K562 (cell line): ENCODE results near the gene DOCK1. TPM values are rescaled to one million over a fixed set of nuclear protein-coding genes. Genes with fewer than 3 reads are reported as not detected.

ENCODE experiments used
- ATAC-seq: fragments of 200-7000 bp; cut with Tn5 transposase; 3 replicates; pipeline ENCODE4 v1.9.1; 2020; ENCODE audit warnings: moderate library complexity
- BruUV-seq: library from RNA; stranded (reverse); fragments of 400-500 nt; replicated peaks from 2 replicates; lab custom pipeline; 2021; lab: Mats Ljungman, UMichigan
- CTCF ChIA-PET: fragments of 300-600 bp; formaldehyde crosslinking; extraction: SDS; loops from one replicate; lab custom pipeline; 2021; ENCODE audit warnings: low intra/inter-chr PET ratio; lab: Yijun Ruan, JAX
- POLR2A ChIA-PET: fragments of 300-600, 350-650 bp; sonication (Branson Sonifier 250); formaldehyde crosslinking; extraction: SDS; loops from one replicate; lab custom pipeline; 2021; ENCODE audit warnings: antibody characterized with exemption, inconsistent platforms; lab: Yijun Ruan, JAX
- DNase-seq, 4 experiments: peaks; one replicate each; pipeline versions ENCODE4 v3.0.0 to v3.0.0-alpha.2; 2011 to 2018; ENCODE audit warnings: low spot score in 3 of 4, mixed read lengths in 3 of 4; ENCODE audit errors: extremely low read depth in 1 of 4
- FAIRE-seq: peaks from 2 replicates; lab custom pipeline; 2011; peaks lifted over from hg19 to GRCh38; lab: Jason Lieb, UNC
- H2AFZ ChIP-seq: 2 replicates; pipeline ENCODE4 v1.6.0; 2011; ENCODE audit warnings: low read depth, low read length, control low read depth, inconsistent platforms
- H3K27ac ChIP-seq: fragments of 200-600 bp; 3 replicates; pipeline ENCODE4 v1.8.0; 2011; ENCODE audit warnings: low read depth, mild to moderate bottlenecking, control low read depth, inconsistent platforms, low read length, moderate library complexity, mixed read lengths; ENCODE audit errors: extremely low read depth
- H3K27me3 ChIP-seq, 2 experiments: fragments of 300-600 bp in 1 of 2; 2 replicates in 1 of 2; 3 replicates in 1 of 2; pipeline versions ENCODE4 v1.6.0 to v1.8.0; 2011; ENCODE audit warnings: inconsistent platforms in 2 of 2, low read length in 2 of 2, mild to moderate bottlenecking in 1 of 2, mixed read lengths in 1 of 2, moderate library complexity in 1 of 2; ENCODE audit not compliant: control insufficient read depth in 2 of 2, insufficient read depth in 2 of 2
- H3K36me3 ChIP-seq: fragments of 300-600 bp; 3 replicates; pipeline ENCODE4 v1.8.0; 2011; ENCODE audit warnings: mild to moderate bottlenecking, low read length, inconsistent platforms; ENCODE audit not compliant: control insufficient read depth, insufficient read depth
- H3K4me1 ChIP-seq, 2 experiments: fragments of 200-600 bp in 1 of 2; replicated peaks in 1 of 2; 2 replicates in 1 of 2; 3 replicates in 1 of 2; pipeline versions ENCODE4 v1.5.1 to v1.8.0; 2011; ENCODE audit warnings: inconsistent platforms in 2 of 2, low read length in 2 of 2, mild to moderate bottlenecking in 1 of 2, mixed read lengths in 1 of 2, moderate library complexity in 1 of 2; ENCODE audit not compliant: control insufficient read depth in 2 of 2, insufficient read depth in 2 of 2
- H3K4me2 ChIP-seq: 2 replicates; pipeline ENCODE4 v1.6.1; 2011; ENCODE audit warnings: low read length, control low read depth, inconsistent platforms, mixed read lengths; ENCODE audit not compliant: insufficient read depth
- H3K4me3 ChIP-seq: fragments of 200-600 bp; sonication (generic), shearing (Covaris generic); 2 replicates; pipeline ENCODE4 v1.5.1; 2016; ENCODE audit warnings: control low read depth, inconsistent platforms
- H3K79me2 ChIP-seq: fragments of 200-600 bp; 3 replicates; pipeline ENCODE4 v1.8.0; 2011; ENCODE audit warnings: low read length, inconsistent platforms; ENCODE audit not compliant: control insufficient read depth, insufficient read depth
- H3K9ac ChIP-seq, 2 experiments: 2 replicates each; pipeline versions ENCODE4 v1.6.0 to v1.6.1; 2011; ENCODE audit warnings: low read depth in 2 of 2, low read length in 2 of 2, control low read depth in 1 of 2, inconsistent platforms in 1 of 2, mild to moderate bottlenecking in 1 of 2, mixed read lengths in 1 of 2; ENCODE audit not compliant: insufficient read depth in 1 of 2
- H3K9me1 ChIP-seq: one replicate; pipeline ENCODE4 v1.6.0; 2011; ENCODE audit warnings: inconsistent platforms, mild to moderate bottlenecking, low read length, moderate library complexity; ENCODE audit not compliant: control insufficient read depth, insufficient read depth
- H3K9me3 ChIP-seq: replicated peaks from 2 replicates; pipeline ENCODE4 v1.5.1; 2011; ENCODE audit warnings: low read depth, low read length, inconsistent platforms; ENCODE audit not compliant: control insufficient read depth, insufficient read depth
- H4K20me1 ChIP-seq: replicated peaks from 2 replicates; pipeline ENCODE4 v1.6.1; 2011; ENCODE audit warnings: low read length, inconsistent platforms, mixed read lengths; ENCODE audit not compliant: control insufficient read depth, insufficient read depth
- ARID1B ChIP-seq: fragments of 450-650 bp; IDR thresholded peaks from 2 replicates; pipeline ENCODE4 v1.6.1; 2016; ENCODE audit warnings: antibody characterized with exemption, mild to moderate bottlenecking, inconsistent platforms
- CEBPB ChIP-seq: fragments of 450-650 bp; IDR thresholded peaks from 2 replicates; pipeline ENCODE4 v1.6.1; 2016; ENCODE audit warnings: missing genetic modification characterization, missing compliant biosample characterization
- KDM5B ChIP-seq: fragments of 200-600 bp; sonication (generic); IDR thresholded peaks from 2 replicates; pipeline ENCODE4 v1.6.1; 2012; ENCODE audit warnings: low read depth, mild to moderate bottlenecking, moderate library complexity, low read length, control low read depth, inconsistent platforms; ENCODE audit not compliant: insufficient replicate concordance
- MEF2A ChIP-seq: IDR thresholded peaks from 2 replicates; pipeline ENCODE4 v1.6.1; 2011; ENCODE audit warnings: low read depth, mild to moderate bottlenecking, low read length, moderate library complexity; ENCODE audit not compliant: control insufficient read depth
- MTF1 ChIP-seq: fragments of 250-450 bp; sonication (Bioruptor Pico); IDR thresholded peaks from 2 replicates; pipeline ENCODE4 v1.9.0; 2021; ENCODE audit warnings: moderate library complexity, mild to moderate bottlenecking, inconsistent platforms, borderline replicate concordance
- RNF2 ChIP-seq: sonication (generic); IDR thresholded peaks from 2 replicates; pipeline ENCODE4 v1.6.1; 2016
- THRA ChIP-seq: fragments of 450-650 bp; IDR thresholded peaks from 2 replicates; pipeline ENCODE4 v1.6.1; 2017; ENCODE audit warnings: mild to moderate bottlenecking, moderate library complexity
- WGBS: fragments of 100-300 bp; shearing (Covaris generic); methylation state at CpG from one replicate; pipeline ENCODE4 v1.1.6; 2016; ENCODE audit warnings: low coverage, mixed read lengths; ENCODE audit not compliant: insufficient coverage; ENCODE audit errors: missing lambda C conversion rate; 5-methylcytosine and 5-hydroxymethylcytosine counted together
- in situ Hi-C: fragments of 300-500 bp; cut with MboI; formaldehyde crosslinking; loops from 4 replicates; pipeline ENCODE4 v1.15.0; 2018; ENCODE audit warnings: inconsistent platforms, mixed read lengths
- intact Hi-C: fragments of 100-400 bp; cut with micrococcal nuclease; formaldehyde crosslinking; loops from 2 replicates; pipeline ENCODE4 v1.14.2; 2022
- polyA plus RNA-seq, 8 experiments: library from polyadenylated mRNA; depleted of rRNA in 4 of 8; stranded (reverse) in 5 of 8; unstranded in 3 of 8; fragments of >200 nt; fragmentation: Nextera tagmentation in 2 of 8; fragmentation: Illumina TruSeq in 1 of 8; extraction: Ambion mirVana in 2 of 8; extraction: Trizol in 1 of 8; gene quantifications; 2 replicates each; pipeline versions ENCODE4 v1.2.1 to v1.2.3, GENCODE V29; 2011 to 2014; ENCODE audit warnings: inconsistent platforms in 1 of 8, missing spikeins in 1 of 8
- total RNA-seq, 7 experiments: library from RNA; depleted of rRNA in 6 of 7; stranded (reverse); fragments of >200 nt in 6 of 7; fragmentation: Illumina TruSeq in 2 of 7; extraction: Trizol in 2 of 7; gene quantifications; 2 replicates each; pipeline versions ENCODE4 v1.2.1 to v1.2.3, GENCODE V29; 2011 to 2021; ENCODE audit warnings: low replicate concordance in 1 of 7
- TF ChIP-seq, protein P1 (sequence below): fragments of 250-450 bp; sonication (Bioruptor Pico); IDR thresholded peaks from 2 replicates; pipeline ENCODE4 v1.5.0; 2020; ENCODE audit warnings: mild to moderate bottlenecking, borderline replicate concordance

DOCK1 gene
- total and polyA plus RNA-seq, 9 of the 15 experiments (the other 6 are each of a cell fraction or from before 2014, with no cell fraction given) = 0.31 TPM; not detected in 8

- ChIA-PET CTCF (no interaction called here), POLR2A (no interaction called here)
- no peak overlapping the region for H3K9ac ChIP-seq
- no peak for DNase-seq
- no peaks in the 10 kb centered on the region for H3K27me3 ChIP-seq
- H3K36me3 ChIP-seq = no peaks in the 10 kb centered on the region
- 0% methylated on average over 4 of the region's 10 CpGs for WGBS
- no peaks in the 10 kb centered on the region for H3K9me3 ChIP-seq
- H3K9me1 ChIP-seq = no peaks in the 10 kb centered on the region
- TF ChIP-seq KDM5B (no peak), MTF1 (CRISPR knock-in tag) (no peak)
- TF ChIP-seq, protein P1, sequence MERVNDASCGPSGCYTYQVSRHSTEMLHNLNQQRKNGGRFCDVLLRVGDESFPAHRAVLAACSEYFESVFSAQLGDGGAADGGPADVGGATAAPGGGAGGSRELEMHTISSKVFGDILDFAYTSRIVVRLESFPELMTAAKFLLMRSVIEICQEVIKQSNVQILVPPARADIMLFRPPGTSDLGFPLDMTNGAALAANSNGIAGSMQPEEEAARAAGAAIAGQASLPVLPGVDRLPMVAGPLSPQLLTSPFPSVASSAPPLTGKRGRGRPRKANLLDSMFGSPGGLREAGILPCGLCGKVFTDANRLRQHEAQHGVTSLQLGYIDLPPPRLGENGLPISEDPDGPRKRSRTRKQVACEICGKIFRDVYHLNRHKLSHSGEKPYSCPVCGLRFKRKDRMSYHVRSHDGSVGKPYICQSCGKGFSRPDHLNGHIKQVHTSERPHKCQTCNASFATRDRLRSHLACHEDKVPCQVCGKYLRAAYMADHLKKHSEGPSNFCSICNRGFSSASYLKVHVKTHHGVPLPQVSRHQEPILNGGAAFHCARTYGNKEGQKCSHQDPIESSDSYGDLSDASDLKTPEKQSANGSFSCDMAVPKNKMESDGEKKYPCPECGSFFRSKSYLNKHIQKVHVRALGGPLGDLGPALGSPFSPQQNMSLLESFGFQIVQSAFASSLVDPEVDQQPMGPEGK (CRISPR knock-in tag) = no peak
- TF ChIP-seq, all 486 proteins: peak for 0
- BruUV-seq = no TSS peak
- FAIRE-seq (no peak), ATAC-seq (no peak)
- no peaks in the 10 kb centered on the region for H4K20me1 ChIP-seq
- H2AFZ ChIP-seq = no peak overlapping the region
- H3K27ac ChIP-seq = no peak overlapping the region
- H3K4me1 ChIP-seq = no peaks in the 10 kb centered on the region
- intact Hi-C loops = no loop called here
- in situ Hi-C loops = no loop called here
- H3K4me2 ChIP-seq = no peak overlapping the region
- no peak overlapping the region for H3K4me3 ChIP-seq
- no peaks in the 10 kb centered on the region for H3K79me2 ChIP-seq
Measured at GRCh38 chr10:127463548-127463947, 558.3 kb downstream of the DOCK1 start.

DNA sequence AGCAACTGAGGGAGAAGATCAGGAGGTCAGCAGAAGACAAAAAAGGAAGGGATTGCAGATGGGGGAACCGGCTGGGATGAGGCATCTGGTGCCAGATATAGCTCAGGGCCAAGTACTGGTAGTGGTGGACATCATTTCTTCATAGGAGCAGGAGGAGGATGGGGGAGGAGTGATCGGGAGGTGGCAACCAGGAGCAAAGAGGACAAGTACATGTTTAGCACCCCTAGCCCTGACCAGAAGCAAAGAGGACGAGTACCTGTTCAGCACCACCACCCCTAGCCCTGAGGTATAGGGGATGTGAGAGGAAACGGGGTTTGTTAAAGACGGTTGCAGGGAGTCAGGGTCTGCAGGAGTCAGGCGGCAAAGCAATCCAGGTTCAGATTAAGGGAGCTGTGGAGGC, 559.3 kb downstream of the DOCK1 start:
- Histone ChIP-seq H3K4me2 (no peak overlapping the region), H3K4me3 (no peak overlapping the region), H3K9me1 (no peaks in the 10 kb centered on the region), H4K20me1 (no peaks in the 10 kb centered on the region), H3K9ac (no peak overlapping the region), H3K79me2 (no peaks in the 10 kb centered on the region), H3K9me3 (no peaks in the 10 kb centered on the region), H3K27ac (no peak overlapping the region), H3K36me3 (no peaks in the 10 kb centered on the region), H3K27me3 (no peaks in the 10 kb centered on the region), H2AFZ (no peak overlapping the region), H3K4me1 (no peaks in the 10 kb centered on the region)
- 0% methylated on average over 4 of the region's 6 CpGs for WGBS
- CTCF ChIA-PET = no interaction called here
- FAIRE-seq (no peak), ATAC-seq (no peak), DNase-seq (no peak)
- POLR2A ChIA-PET = no interaction called here
- BruUV-seq = no TSS peak
- in situ Hi-C loops (no loop called here), intact Hi-C loops (no loop called here)
- TF ChIP-seq CEBPB (tag) (no peak), RNF2 (no peak), MEF2A (no peak), THRA (no peak), ARID1B (no peak)
